Stimulated activated CD4-positive, alpha-beta T cell treated with anti-CD3 and anti-CD28 coated beads, TNF-alpha, amount 100 ng/mL, for 4 hours (primary cell): ENCODE data around the gene TGFA.

Source experiments
- DNase-seq, 3 experiments: peaks; one replicate each; pipeline ENCODE4 v3.0.0-alpha.2; 2020; ENCODE audit warnings: low read depth in 3 of 3

Gene TGFA

GRCh38 chr2:70418514-70418913 lies 135.1 kb downstream of the TGFA start:
- no peak for DNase-seq

- DNase-seq, result no peak
These were observed 136.6 kb downstream of the TGFA start for GRCh38 chr2:70417011-70417410.

GRCh38 chr2:70412294-70413070 lies 141.1 kb downstream of the TGFA start:
- no peak for DNase-seq

- DNase-seq, result no peak
These were observed 142.0 kb downstream of the TGFA start for GRCh38 chr2:70411483-70412125.

- no peak for DNase-seq
These were observed 150.2 kb downstream of the TGFA start for GRCh38 chr2:70403267-70404053.

GRCh38 chr2:70400539-70400938 lies 153.1 kb downstream of the TGFA start:
- no peak for DNase-seq

GRCh38 chr2:70399046-70399445 lies 154.6 kb downstream of the TGFA start:
- no peak for DNase-seq
